ENCODE measurements around the gene OR2L3.

DNA sequence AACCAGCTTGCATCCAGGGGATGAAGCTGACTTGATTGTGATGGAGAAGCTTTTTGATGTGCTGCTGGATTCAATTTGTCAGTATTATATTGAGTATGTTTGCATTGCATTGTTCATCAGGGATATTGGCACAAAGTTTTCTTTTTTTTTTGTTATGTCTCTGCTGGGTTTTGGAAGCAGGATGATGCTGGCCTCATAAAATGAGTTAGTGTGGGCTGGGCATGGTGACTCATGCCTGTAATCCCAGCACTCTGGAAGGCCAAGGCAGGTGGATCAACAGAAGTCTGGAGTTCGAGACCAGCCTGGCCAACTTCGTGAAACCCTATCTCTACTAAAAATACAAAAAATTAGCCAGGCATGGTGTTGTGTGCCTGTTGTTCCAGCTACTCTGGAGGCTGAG, 8.6 kb downstream of the OR2L3 start:
- TF ChIP-seq, protein P1, sequence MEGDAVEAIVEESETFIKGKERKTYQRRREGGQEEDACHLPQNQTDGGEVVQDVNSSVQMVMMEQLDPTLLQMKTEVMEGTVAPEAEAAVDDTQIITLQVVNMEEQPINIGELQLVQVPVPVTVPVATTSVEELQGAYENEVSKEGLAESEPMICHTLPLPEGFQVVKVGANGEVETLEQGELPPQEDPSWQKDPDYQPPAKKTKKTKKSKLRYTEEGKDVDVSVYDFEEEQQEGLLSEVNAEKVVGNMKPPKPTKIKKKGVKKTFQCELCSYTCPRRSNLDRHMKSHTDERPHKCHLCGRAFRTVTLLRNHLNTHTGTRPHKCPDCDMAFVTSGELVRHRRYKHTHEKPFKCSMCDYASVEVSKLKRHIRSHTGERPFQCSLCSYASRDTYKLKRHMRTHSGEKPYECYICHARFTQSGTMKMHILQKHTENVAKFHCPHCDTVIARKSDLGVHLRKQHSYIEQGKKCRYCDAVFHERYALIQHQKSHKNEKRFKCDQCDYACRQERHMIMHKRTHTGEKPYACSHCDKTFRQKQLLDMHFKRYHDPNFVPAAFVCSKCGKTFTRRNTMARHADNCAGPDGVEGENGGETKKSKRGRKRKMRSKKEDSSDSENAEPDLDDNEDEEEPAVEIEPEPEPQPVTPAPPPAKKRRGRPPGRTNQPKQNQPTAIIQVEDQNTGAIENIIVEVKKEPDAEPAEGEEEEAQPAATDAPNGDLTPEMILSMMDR (conservative IDR thresholded peaks at IDR 0.05) = no peak
- no peak for TF ChIP-seq ZFX (IDR thresholded peaks at IDR 0.05)
